ENCODE results near the gene COL19A1. TPM values are rescaled to one million over a fixed set of nuclear protein-coding genes. Genes with fewer than 3 reads are reported as not detected.
"Not testable (repeated sequence)": the region's sequence is repeated elsewhere in the genome, so short reads cannot be mapped to it uniquely, and the experiment has no call there.

The COL19A1 gene
- total RNA-seq, 2 donors from 2014 or later, result 0.07 TPM; not detected in 1

GRCh38 chr6:69915346-69915745, 49.0 kb downstream of the COL19A1 start:
- no peak for TF ChIP-seq CTCF (IDR thresholded peaks at IDR 0.05)
- Histone ChIP-seq H3K27me3 (replicated peaks; ENCODE audit: insufficient read depth) (no peaks in the 10 kb centered on the region), H3K36me3 (no peaks in the 10 kb centered on the region), H3K27ac (no peak overlapping the region), H3K4me3 (no peak overlapping the region), H3K4me1 (ENCODE audit: control insufficient read depth in 1 of 2, low read depth in 2 of 2) (no peaks in the 10 kb centered on the region), H3K9me3 (no peaks in the 10 kb centered on the region)
- ATAC-seq (ENCODE audit: insufficient number of reproducible peaks, low FRiP score, low read depth), result no peak
- DNase-seq (ENCODE audit: low spot score), result no peak

GRCh38 chr6:69917834-69918233, 51.5 kb downstream of the COL19A1 start:
- Histone ChIP-seq H3K4me1 (ENCODE audit: control insufficient read depth in 1 of 2, low read depth in 2 of 2) (no peaks in the 10 kb centered on the region), H3K27ac (no peak overlapping the region), H3K4me3 (no peak overlapping the region), H3K9me3 (no peaks in the 10 kb centered on the region), H3K36me3 (no peaks in the 10 kb centered on the region), H3K27me3 (replicated peaks; ENCODE audit: insufficient read depth) (no peaks in the 10 kb centered on the region)
- DNase-seq (ENCODE audit: low spot score) (no peak), ATAC-seq (ENCODE audit: insufficient number of reproducible peaks, low FRiP score, low read depth) (peak; percentile 24)
- TF ChIP-seq CTCF (IDR thresholded peaks at IDR 0.05), result no peak

- H3K27me3 ChIP-seq (replicated peaks; ENCODE audit: insufficient read depth), result no peaks in the 10 kb centered on the region
- no peaks in the 10 kb centered on the region for H3K4me1 ChIP-seq (ENCODE audit: control insufficient read depth in 1 of 2, low read depth in 2 of 2)
- no peaks in the 10 kb centered on the region for H3K36me3 ChIP-seq
- ATAC-seq (ENCODE audit: insufficient number of reproducible peaks, low FRiP score, low read depth) (no peak), DNase-seq (ENCODE audit: low spot score) (no peak)
- no peak overlapping the region for H3K27ac ChIP-seq
- no peak for TF ChIP-seq CTCF (IDR thresholded peaks at IDR 0.05)
- H3K4me3 ChIP-seq, result no peak overlapping the region
- no peaks in the 10 kb centered on the region for H3K9me3 ChIP-seq
Observed at GRCh38 chr6:69918813-69919475, 52.6 kb downstream of the COL19A1 start.

- not testable (repeated sequence) for H3K9me3 ChIP-seq; DNase-seq (ENCODE audit: low spot score); H3K36me3 ChIP-seq; H3K27me3 ChIP-seq (replicated peaks; ENCODE audit: insufficient read depth); H3K4me1 ChIP-seq (ENCODE audit: control insufficient read depth in 1 of 2, low read depth in 2 of 2); H3K4me3 ChIP-seq; ATAC-seq (ENCODE audit: insufficient number of reproducible peaks, low FRiP score, low read depth); H3K27ac ChIP-seq
Observed at GRCh38 chr6:69921066-69921465, 54.7 kb downstream of the COL19A1 start.

- not testable (repeated sequence) for DNase-seq (ENCODE audit: low spot score); H3K27me3 ChIP-seq (replicated peaks; ENCODE audit: insufficient read depth); ATAC-seq (ENCODE audit: insufficient number of reproducible peaks, low FRiP score, low read depth); H3K36me3 ChIP-seq; H3K9me3 ChIP-seq; H3K27ac ChIP-seq; H3K4me3 ChIP-seq; H3K4me1 ChIP-seq (ENCODE audit: control insufficient read depth in 1 of 2, low read depth in 2 of 2)
Observed at GRCh38 chr6:69921611-69922010, 55.3 kb downstream of the COL19A1 start.

GRCh38 chr6:69926745-69927144, 60.4 kb downstream of the COL19A1 start:
- Histone ChIP-seq H3K4me1 (ENCODE audit: control insufficient read depth in 1 of 2, low read depth in 2 of 2) (no peaks in the 10 kb centered on the region), H3K27ac (no peak overlapping the region), H3K4me3 (no peak overlapping the region), H3K36me3 (no peaks in the 10 kb centered on the region), H3K9me3 (peaks cover 7% of the 10 kb centered on the region), H3K27me3 (replicated peaks; ENCODE audit: insufficient read depth) (no peaks in the 10 kb centered on the region)
- no peak for TF ChIP-seq CTCF (IDR thresholded peaks at IDR 0.05)
- DNase-seq (ENCODE audit: low spot score), result no peak
- ATAC-seq (ENCODE audit: insufficient number of reproducible peaks, low FRiP score, low read depth), result no peak

Data from thoracic aorta (tissue), 2 donors.